Fibroblast of skin of right quadriceps (primary cell): ENCODE data around the gene ADCY5.

ENCODE experiments used
- DNase-seq: peaks from one replicate; pipeline ENCODE4 v3.0.0-alpha.2; 2013

The ADCY5 gene

DNA sequence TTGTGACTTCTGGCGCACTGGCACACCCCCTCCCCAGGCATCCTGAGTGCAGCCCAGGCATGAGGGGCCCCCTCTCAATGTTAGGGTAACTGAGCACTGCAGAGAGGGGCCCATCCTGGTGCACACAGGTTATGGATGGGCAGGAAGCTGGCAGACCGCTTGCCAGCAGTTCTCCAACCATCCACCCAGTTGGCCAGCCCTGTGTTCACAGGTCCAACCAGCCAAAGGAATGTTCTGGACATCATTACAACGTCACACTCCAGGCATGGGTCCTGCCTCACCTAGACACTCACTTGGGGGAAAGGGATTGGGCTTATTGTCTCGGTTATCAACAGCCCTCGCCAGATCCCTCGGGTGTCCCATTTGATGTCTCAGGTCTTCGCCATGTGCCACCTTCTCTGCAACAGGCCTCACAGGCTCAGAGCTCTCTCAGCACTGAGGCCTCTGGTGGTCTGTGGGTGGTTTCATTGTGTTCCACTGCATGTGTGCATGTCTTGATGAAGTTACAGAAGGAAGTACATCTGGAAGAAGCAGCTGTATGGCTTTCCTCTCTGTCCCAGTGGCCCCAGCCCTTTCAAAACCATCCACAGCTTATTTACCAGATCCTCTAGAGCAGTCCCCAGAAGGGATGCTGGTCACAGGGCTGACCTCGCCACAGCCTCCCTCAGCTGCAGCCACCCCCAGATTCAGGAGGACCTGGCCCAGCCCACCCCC lies 23.7 kb downstream of the ADCY5 start:
- no peak for DNase-seq

DNA sequence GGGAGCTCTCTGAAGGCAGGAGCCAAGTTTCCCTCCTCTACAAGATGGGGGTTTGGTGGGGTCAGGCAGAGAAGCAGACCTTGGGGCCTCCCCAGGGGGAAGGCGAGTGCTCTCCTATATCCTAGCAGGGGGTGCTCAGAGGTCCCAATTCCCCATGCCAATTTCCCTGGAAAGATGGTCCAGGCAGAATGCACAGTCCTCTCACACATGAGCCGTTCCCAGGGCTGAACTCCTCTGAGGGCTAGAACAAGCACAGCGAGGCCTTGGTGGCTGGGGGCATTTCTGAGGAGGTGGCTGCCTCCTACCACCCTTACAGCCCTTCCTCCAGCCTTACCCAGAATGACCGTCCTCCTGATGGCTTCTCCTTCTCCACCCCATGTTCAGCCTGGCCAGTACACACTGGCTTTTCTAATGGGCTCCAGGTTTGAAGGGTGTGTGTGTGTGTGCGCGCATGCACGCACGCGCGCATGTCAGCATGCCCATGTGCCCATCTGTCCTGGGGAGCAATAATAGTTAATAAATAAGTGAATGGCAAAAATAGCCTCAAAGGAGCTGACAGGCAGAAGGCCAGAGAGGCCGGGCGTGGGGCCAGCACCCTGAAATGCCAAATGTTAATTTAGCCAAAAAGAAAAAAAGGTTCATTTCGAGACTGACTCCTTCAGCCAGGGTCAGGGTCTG lies 24.4 kb downstream of the ADCY5 start:
- no peak for DNase-seq

GRCh38 chr3:123423806-123424205 lies 25.1 kb downstream of the ADCY5 start:
- no peak for DNase-seq

GRCh38 chr3:123423031-123423430 lies 25.9 kb downstream of the ADCY5 start:
- no peak for DNase-seq

DNA sequence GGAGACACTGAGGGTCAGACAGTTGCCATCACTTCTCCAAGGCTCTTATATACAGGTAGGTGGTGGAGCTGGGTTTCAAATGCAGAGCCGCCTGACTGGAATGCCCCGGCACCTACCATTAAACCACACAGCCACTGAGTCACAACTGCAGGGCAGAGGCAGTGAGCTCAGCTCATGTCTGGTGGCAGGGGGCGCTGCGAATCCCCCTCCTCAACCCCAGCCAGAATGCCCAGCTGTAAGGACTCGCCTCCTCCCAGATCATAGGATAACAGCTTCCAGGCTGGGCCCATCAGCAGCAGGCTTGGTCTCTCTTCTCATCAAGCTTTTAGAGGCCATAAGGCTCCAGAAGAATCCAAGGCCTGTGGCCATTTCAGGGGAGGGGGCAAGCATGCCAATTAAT lies 26.4 kb downstream of the ADCY5 start:
- DNase-seq: no peak

GRCh38 chr3:123421353-123422174 lies 27.3 kb downstream of the ADCY5 start:
- DNase-seq: peak; percentile 24

DNA sequence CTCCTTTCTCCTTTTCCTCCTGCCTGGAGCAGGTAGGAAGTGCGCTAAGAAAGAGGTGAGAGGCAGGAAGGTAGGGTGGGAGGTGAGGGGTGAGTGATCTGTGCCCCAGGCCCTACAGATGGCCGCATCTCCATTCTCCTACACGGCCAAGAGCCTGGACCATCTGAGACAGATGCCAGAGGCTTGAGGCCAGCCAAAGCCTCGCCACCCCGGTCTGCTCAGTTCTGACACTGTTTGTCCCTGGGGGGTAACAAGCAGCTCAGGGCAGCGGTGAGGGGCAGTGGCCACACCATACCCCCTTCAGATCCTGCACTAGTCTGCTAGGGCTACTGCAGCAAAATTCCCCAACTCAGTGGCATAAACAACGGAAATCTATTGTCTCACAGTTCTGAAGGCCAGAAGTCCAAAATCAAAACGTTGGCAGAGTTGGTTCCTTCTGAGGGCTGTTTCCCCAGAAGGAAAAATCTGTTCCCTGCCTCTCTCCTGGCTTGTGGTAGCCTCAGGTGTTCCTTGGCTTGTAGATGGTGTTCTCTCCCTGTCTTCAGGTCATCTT lies 28.4 kb downstream of the ADCY5 start:
- DNase-seq: no peak

DNA sequence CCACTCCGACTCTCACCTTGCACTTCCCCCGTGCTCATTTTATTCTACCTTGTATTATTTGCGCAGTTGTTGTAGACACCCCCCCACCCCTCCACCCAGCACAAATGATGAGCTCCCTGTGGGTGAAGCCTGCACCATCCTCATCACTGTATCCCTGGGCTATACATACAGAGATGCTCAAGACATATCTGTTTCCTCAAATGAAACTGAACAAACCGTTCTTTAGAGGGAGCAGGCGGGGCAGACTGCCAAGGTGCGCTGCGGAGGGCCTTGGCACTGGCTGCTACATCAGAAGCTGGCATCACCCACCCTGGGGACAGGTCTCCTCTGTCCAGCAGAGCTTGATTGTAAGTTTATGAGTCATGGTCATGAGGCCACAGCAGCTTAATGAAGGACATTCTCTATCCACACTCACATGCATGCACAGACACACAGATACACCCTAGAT lies 29.0 kb downstream of the ADCY5 start:
- no peak for DNase-seq

GRCh38 chr3:123419181-123419849 lies 29.6 kb downstream of the ADCY5 start:
- DNase-seq: no peak

GRCh38 chr3:123416647-123417046 lies 32.2 kb downstream of the ADCY5 start:
- DNase-seq: no peak

GRCh38 chr3:123416173-123416572 lies 32.7 kb downstream of the ADCY5 start:
- DNase-seq: no peak

- no peak for DNase-seq
Measured at GRCh38 chr3:123414973-123415775, 33.7 kb downstream of the ADCY5 start.

DNA sequence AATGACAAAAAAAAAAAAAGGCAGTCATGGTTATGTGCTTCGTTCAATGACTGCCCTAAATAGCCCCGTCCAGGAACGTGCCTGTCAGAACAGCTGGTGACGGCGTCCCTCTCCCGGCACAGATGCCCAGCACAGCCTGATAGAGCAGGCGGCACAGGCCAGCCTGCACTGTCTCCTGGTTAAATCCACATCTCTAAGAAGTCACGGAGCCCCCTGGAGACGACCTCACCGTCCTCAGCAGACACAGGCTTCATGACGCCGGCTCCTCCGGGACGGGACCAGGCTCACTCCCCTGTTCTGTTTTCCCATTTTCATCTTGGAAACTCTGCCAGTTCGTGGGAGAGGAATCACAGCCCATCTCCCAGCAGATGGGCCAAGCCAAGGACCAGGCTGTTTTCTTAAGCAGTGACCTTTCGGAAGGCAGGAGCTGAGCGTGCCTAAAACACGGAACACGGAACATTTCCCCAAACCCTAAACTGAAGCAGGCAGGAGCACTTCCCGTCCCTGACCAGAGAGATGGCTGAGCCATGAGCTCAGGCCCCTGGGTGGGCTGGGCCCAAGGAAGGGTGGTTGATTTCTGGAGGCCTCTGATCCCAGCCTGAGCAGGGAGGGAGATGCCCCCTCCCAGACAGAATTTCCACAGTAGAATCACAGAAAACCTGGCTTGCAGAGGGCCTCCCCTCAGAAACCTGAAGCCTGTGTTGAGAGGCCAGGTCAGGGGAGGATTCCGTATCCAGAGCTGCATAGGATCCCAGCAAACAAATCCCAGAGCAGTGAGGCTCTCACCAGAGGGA lies 35.9 kb downstream of the ADCY5 start:
- DNase-seq: no peak

DNA sequence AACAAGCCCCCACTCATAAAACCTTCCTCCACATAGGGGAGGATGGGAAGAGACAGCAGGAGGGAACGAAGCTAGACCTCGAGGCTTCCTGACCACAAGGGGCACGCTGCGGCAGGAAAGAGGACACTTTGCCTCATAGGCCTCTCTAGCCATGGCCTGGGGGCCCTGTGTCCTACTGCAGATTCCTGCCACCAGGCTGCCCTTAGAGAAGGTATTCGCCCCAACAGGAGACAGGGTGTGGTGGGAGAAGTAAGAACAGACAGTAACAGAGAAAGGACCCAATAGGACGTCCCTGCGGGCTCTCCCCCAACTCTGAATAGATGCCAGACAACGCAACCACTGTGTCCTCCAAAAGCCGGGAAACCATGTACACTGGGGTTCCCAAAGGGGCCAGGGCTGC lies 36.8 kb downstream of the ADCY5 start:
- no peak for DNase-seq

DNA sequence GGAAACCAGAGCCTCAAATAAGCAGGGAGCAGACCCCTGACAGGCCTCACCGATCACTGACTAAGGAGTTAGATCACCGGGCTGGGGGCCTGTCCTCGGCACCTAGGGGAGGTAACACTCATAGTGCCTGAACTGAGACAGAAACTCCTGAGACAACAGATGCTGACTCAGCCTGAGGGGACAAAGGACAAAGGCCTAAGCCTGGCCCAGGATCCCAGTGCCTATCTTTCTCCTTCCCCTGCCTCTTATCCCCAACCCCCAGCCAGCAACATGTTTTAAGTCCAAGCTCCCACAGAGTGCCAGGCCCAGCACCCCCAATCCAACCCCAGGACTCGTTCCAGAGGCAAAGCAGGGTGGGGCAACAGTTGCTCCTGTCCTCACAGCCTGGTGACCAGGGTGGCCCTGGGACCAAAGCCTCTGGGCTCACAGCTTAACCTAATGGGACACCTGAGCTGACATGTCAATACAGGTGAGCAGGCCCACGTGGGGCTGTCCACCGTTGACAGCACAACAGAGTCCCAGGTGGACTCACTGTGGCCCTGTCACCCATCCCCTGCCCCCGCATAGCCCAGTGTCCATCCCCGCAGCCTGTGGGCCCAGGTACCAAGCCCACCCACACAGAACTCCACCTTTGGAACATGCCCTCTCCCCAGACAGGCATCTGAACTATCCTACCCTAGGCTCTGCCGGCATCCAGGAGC lies 37.4 kb downstream of the ADCY5 start:
- no peak for DNase-seq

GRCh38 chr3:123410149-123410515 lies 38.8 kb downstream of the ADCY5 start:
- DNase-seq: no peak

DNA sequence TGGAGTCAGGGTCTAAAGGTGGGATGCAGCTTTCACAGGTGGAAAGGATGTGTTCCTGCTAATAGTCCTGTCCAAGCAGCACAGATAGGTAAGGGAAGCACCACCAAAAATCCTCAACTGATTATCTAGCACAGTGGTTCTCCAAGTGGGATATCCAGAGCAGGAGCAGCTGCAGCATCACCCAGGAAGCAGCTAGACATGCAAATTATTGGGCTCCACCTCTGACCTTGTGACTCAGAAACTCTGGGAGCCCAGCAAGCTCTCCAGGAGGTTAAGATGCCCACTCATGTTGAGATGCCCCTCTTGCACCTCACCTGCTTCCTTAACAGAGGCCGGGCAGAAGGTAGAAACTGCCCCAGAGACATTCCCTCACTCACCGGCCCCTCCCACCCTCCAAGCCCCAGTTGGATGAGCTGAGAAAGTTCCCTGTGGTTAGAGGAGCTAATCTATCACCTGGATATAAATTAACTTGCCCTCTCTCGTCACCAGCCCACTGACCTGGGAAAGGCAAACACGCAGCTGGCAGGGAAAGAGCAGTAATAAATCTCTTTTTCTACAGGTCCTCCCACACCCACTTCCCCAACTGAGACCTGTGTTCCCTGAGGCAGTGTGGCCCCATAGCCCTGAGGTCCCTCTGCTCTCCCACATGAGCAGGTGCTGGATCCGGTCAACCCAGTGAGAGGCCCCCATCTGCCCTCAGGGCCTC lies 39.3 kb downstream of the ADCY5 start:
- no peak for DNase-seq

DNA sequence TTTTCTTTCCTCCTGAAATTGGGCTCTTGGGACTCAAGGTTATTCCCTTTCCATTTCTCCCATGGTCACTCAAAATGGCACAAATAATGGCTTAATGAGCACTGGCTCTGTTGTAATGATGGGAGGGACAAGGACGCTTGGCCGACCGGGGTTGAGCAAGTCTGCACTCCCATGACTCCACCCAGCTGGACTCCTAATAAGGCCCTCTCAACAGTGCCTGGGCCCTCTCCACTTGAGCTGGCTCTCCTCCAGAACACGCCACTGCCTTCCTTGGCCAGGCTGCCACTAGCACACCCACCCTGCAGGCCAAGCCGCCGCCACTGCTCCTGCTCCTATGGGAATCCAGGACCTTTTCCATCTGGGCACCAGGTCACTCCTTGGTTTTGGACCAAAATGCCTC lies 42.3 kb downstream of the ADCY5 start:
- DNase-seq: no peak

- no peak for DNase-seq
Measured at GRCh38 chr3:123405936-123406510, 42.9 kb downstream of the ADCY5 start.

DNA sequence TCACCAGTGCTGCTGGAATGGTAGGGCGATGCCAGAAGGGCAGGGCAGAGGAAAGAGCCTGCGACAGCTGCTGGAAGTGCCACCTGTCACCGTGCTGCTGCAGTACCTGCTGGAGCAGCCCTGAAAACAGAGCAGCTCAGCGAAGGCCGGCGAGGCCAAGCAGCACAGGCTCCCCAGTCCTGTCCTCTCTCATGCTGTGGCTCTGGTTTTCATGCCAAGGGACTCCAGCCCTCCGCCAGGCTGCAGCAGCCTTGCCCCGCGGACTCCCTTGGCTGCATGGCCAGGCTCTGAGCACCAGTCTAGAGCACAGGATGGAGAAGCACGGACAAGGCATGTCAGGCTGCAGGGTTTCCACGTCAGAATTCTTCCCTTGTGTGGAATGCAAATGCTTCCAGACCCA lies 43.9 kb downstream of the ADCY5 start:
- no peak for DNase-seq
